Esophagus squamous epithelium (tissue), 5 donors: ENCODE results near the gene SCMH1. TPM values are rescaled to one million over a fixed set of nuclear protein-coding genes. Genes with fewer than 3 reads are reported as not detected.

Experiments
- DNase-seq: peaks from one replicate; lab custom pipeline; 2025; lab: John Stamatoyannopoulos, UW
- H3K27ac ChIP-seq, 4 donors: fragments of 200-600 bp; sonication (generic); one replicate each; pipeline ENCODE4 v1.5.1; 2016 to 2019; ENCODE audit warnings: mild to moderate bottlenecking in 1 of 4
- H3K27me3 ChIP-seq, 4 donors: fragments of 200-600 bp; sonication (generic); 1 replicate in 3 of 4; 2 replicates in 1 of 4; pipeline versions ENCODE4 v1.5.1 to v1.6.0; 2017 to 2021; ENCODE audit warnings: antibody characterized with exemption in 1 of 4
- H3K36me3 ChIP-seq, 3 donors: fragments of 200-600 bp; sonication (generic); one replicate each; pipeline ENCODE4 v1.5.1; 2016 to 2019
- H3K4me1 ChIP-seq, 3 donors: fragments of 200-600 bp; sonication (generic); one replicate each; pipeline ENCODE4 v1.5.1; 2017 to 2019
- H3K4me3 ChIP-seq, 4 donors: fragments of 200-600 bp; sonication (generic); 1 replicate in 3 of 4; 2 replicates in 1 of 4; pipeline ENCODE4 v1.5.1; 2016 to 2019; ENCODE audit warnings: mild to moderate bottlenecking in 2 of 4, moderate library complexity in 1 of 4
- H3K9me3 ChIP-seq, 3 donors: fragments of 200-600 bp; sonication (generic); one replicate each; pipeline ENCODE4 v1.5.1; 2016 to 2019
- POLR2A ChIP-seq, 4 donors: fragments of 450-650 bp; IDR thresholded peaks; one replicate each; pipeline ENCODE4 v1.6.1; 2017; ENCODE audit warnings: antibody characterized with exemption in 4 of 4, mild to moderate bottlenecking in 4 of 4, moderate library complexity in 3 of 4
- WGBS, 2 donors: methylation state at CpG; one replicate each; pipeline ENCODE4 v1.1.5; 2018; 5-methylcytosine and 5-hydroxymethylcytosine counted together
- intact Hi-C: fragments of 100-400 bp; cut with DNase I; formaldehyde crosslinking; loops from one replicate; pipeline ENCODE4 v1.15.0; 2022
- total RNA-seq, 4 donors: library from RNA; depleted of rRNA; stranded (reverse); fragments of >200 nt; gene quantifications; one replicate each; pipeline ENCODE4 v1.1.0, GENCODE V29; 2016
- TF ChIP-seq, protein P1 (sequence below), 6 experiments: fragments of 450-650 bp in 4 of 6; fragments of 200-600 bp in 2 of 6; sonication (generic) in 2 of 6; IDR thresholded peaks; one replicate each; pipeline ENCODE4 v1.5.1; 2016 to 2019; ENCODE audit warnings: antibody characterized with exemption in 6 of 6, mild to moderate bottlenecking in 4 of 6, moderate library complexity in 4 of 6
- donor health status: DM: yes; HTN: yes; CAD: no.

SCMH1 gene
- total RNA-seq, 4 donors from 2014 or later, result 4.4 to 46.9 (median 16.3) TPM

DNA sequence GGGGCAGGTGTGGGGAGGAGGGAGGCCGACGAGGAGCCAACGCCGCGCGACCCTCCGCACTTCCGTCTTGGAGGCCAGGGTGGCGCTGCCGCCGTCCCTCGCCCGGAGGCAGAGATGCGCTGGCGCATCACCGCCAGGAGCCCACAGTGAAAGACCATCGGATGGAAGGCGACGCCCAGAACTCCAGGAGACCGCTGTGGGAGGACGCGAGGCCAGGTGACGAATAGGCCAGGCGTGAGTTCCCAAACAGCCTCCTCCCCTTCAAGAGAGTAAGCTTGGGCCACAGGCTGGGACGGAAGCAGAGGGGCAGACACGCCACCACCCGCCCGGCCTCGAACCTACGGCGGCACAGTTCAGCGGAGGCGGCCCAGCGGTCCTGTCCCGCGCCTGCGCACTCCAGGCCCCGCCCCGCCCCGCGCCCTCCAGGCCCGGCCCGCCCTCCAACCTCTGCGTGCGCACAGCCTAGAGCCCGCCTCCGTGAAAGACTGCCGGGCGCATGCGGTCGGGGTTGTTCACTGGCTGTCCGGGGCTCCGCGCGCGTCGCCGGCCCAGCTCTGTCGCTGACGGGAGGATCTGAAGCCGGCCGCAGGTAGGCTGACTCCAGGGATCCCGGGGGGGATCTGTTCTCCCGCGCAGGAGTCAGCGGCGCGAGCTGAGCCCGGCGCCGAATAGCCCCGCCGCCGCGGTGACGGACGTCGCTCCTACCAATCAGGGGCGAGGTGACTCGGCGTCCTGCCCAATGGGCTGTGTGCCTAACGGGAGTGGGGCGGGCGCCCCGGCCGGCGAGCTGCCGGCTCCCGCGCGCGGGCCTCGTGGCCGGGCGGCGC is 262.7 kb downstream of the SCMH1 start, which contains the start of gene CTPS1:
Gene CTPS1 (plus strand): TSS at position 456 of the 827 bp plus-strand sequence. CDS start 3,595 bp downstream, outside the sequence.
- Histone ChIP-seq H3K27me3 (no peaks in the 10 kb centered on the region), H3K9me3 (no peaks in the 10 kb centered on the region), H3K4me3 (peak within 1 kb of the TSS; percentile 67 to 94 (median 84)), H3K36me3 (peaks cover 0 to 12% (median 0%) of the 10 kb centered on the region in 3 donors), H3K4me1 (peaks cover 9 to 54% (median 30%) of the 10 kb centered on the region in 3 donors), H3K27ac (peak within 1 kb of the TSS; percentile 92 to 97 (median 96))
- intact Hi-C loops, result no loop called here
- TF ChIP-seq, protein P1, sequence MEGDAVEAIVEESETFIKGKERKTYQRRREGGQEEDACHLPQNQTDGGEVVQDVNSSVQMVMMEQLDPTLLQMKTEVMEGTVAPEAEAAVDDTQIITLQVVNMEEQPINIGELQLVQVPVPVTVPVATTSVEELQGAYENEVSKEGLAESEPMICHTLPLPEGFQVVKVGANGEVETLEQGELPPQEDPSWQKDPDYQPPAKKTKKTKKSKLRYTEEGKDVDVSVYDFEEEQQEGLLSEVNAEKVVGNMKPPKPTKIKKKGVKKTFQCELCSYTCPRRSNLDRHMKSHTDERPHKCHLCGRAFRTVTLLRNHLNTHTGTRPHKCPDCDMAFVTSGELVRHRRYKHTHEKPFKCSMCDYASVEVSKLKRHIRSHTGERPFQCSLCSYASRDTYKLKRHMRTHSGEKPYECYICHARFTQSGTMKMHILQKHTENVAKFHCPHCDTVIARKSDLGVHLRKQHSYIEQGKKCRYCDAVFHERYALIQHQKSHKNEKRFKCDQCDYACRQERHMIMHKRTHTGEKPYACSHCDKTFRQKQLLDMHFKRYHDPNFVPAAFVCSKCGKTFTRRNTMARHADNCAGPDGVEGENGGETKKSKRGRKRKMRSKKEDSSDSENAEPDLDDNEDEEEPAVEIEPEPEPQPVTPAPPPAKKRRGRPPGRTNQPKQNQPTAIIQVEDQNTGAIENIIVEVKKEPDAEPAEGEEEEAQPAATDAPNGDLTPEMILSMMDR (IDR thresholded peaks at IDR 0.05), result peak in 1 of 6 experiments; percentile 12
- TF ChIP-seq POLR2A (IDR thresholded peaks at IDR 0.05), result peak in 2 of 4 donors; percentile 60 to 63
- WGBS, 2 donors, result 1% methylated on average over 15 of the region's 96 CpGs; no CpG with 5 or more reads in 1 of the 2 donors
- DNase-seq, result peak; percentile 79

DNA sequence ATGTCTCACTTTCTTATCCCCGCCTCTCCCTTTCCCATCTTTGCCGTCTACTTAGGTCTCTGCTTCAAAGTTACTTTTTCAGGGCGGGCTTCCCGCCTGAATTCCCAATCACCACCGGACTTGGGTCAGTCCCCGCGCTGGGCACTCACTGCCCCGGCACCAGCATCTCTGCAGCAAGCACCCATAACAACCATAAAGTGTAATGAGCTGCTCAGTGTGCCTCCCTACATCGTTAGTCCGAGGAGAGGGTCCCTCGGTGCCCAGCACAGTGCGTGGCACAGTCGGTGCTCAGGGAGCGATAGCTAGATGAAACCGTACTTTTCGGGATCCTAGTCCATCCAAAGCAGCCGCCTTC is 263.2 kb downstream of the SCMH1 start:
- H3K4me1 ChIP-seq, result peaks cover 9 to 48% (median 28%) of the 10 kb centered on the region in 3 donors
- peak overlapping the region; percentile 67 to 94 (median 84) for H3K4me3 ChIP-seq
- no peaks in the 10 kb centered on the region for H3K9me3 ChIP-seq
- H3K27me3 ChIP-seq, result no peaks in the 10 kb centered on the region
- DNase-seq, result no peak
- H3K27ac ChIP-seq, result peak overlapping the region; percentile 92 to 97 (median 96)
- peaks cover 0 to 6% (median 0%) of the 10 kb centered on the region in 3 donors for H3K36me3 ChIP-seq
- intact Hi-C loops, result no loop called here
- 59 to 60% methylated on average over 10 to 11 of the region's 17 CpGs for WGBS, 2 donors
- no peak for TF ChIP-seq POLR2A (IDR thresholded peaks at IDR 0.05)
- TF ChIP-seq, protein P1 (IDR thresholded peaks at IDR 0.05), result no peak

DNA sequence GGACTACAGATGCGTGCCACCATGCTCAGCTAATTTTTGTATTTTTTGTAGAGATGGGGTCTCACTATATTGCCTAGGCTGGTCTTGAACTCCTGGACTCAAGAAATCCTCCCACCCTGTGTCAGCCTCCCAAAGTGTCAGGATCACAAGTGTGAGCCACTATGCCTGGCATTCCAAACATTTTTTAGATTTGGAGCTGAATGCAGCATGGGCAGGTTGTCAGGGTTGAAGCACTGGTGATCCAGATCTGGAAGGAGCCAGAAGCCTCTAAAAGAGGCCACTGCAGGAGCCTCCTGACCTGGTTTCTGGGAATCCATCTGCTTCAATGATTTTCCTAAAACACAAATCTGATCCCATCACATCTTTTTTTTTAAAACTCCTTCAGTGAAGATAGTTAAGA is 264.4 kb downstream of the SCMH1 start:
- Histone ChIP-seq H3K27ac (no peak overlapping the region), H3K4me1 (peaks cover 8 to 37% (median 18%) of the 10 kb centered on the region in 3 donors), H3K36me3 (no peaks in the 10 kb centered on the region), H3K27me3 (no peaks in the 10 kb centered on the region), H3K9me3 (no peaks in the 10 kb centered on the region), H3K4me3 (no peak overlapping the region)
- intact Hi-C loops, result no loop called here
- no peak for DNase-seq
- no peak for TF ChIP-seq POLR2A (IDR thresholded peaks at IDR 0.05)
- TF ChIP-seq, protein P1 (IDR thresholded peaks at IDR 0.05), result no peak
- WGBS, 2 donors, result 100% methylated on average over 1 of the region's 1 CpG; no CpG with 5 or more reads in 1 of the 2 donors

Other genes with a start within 250 kb of the SCMH1 start
- under 1 TPM in 2 of 4 donors, not detected in 2; 0.49 to 0.76 TPM for gene SLFNL1, start 220.6 kb downstream of the SCMH1 start, total RNA-seq
- gene FOXO6, start 119.1 kb upstream of the SCMH1 start, total RNA-seq, result under 1 TPM in 3 of 4 donors, not detected in 1; 0.18 to 0.53 (median 0.38) TPM
- gene EDN2, start 242.4 kb upstream of the SCMH1 start, total RNA-seq, result 10 to 100 TPM in 1 of 4 donors, 1 to 10 TPM in 2, under 1 TPM in 1; 0.35 to 18.3 (median 1.4) TPM